Measurements from ENCODE around the gene SIRT2. TPM values are rescaled to one million over a fixed set of nuclear protein-coding genes. Genes with fewer than 3 reads are reported as not detected.

SIRT2 gene
- polyA plus RNA-seq, 3 donors, result 57.5 to 65.9 (median 64.3) TPM

GRCh38 chr19:38912600-38913514 is 13.4 kb upstream of the SIRT2 start:
- Histone ChIP-seq H3K4me1 (ENCODE audit: control insufficient read depth in 1 of 2, insufficient read depth in 2 of 2, low read length in 2 of 2) (no peaks in the 10 kb centered on the region), H3K9me3 (replicated peaks in 1 of 2; ENCODE audit: control insufficient read depth in 1 of 2, insufficient read depth in 1 of 2, low read length in 2 of 2) (no peaks in the 10 kb centered on the region), H3K4me2 (replicated peaks; ENCODE audit: extremely low read depth, low read length, poor library complexity, severe bottlenecking) (no peak overlapping the region), H3K27me3 (ENCODE audit: control insufficient read depth in 2 of 2, insufficient read depth in 2 of 2, low read length in 2 of 2) (no peaks in the 10 kb centered on the region), H3K4me3 (replicated peaks in 1 of 3; ENCODE audit: low read depth in 2 of 3, low read length in 3 of 3) (no peak overlapping the region), H3K79me2 (ENCODE audit: insufficient read depth, low read length) (no peaks in the 10 kb centered on the region), H4K20me1 (ENCODE audit: insufficient read depth, low read length) (no peaks in the 10 kb centered on the region), H2AFZ (ENCODE audit: insufficient read depth, low read depth, low read length, poor library complexity, severe bottlenecking) (no peak overlapping the region), H3K9ac (ENCODE audit: insufficient read depth, low read length, poor library complexity, severe bottlenecking) (no peak overlapping the region), H3K27ac (ENCODE audit: low read depth in 1 of 2, low read length in 2 of 2) (no peak overlapping the region), H3K36me3 (replicated peaks in 1 of 2; ENCODE audit: control insufficient read depth in 1 of 2, insufficient read depth in 2 of 2, low read length in 2 of 2) (peaks cover 8 to 11% of the 10 kb centered on the region in 2 donors)
- no peak overlapping the region for H3K4me3 Mint-ChIP-seq
- DNase-seq, result no peak
- H3K9me3 Mint-ChIP-seq, result peaks cover 0 to 3% (median 0%) of the 10 kb centered on the region in 7 donors
- WGBS (ENCODE audit: insufficient coverage), result 60% methylated on average over 10 of the region's 12 CpGs
- no peak for TF ChIP-seq CTCF (IDR thresholded peaks at IDR 0.05)
- H3K36me3 Mint-ChIP-seq, result peaks cover 12 to 24% of the 10 kb centered on the region in 2 donors
- peak overlapping the region in 1 of 7 donors; percentile 49 for H3K27ac Mint-ChIP-seq
- peaks cover 3% of the 10 kb centered on the region for H3K4me1 Mint-ChIP-seq
- H3K27me3 Mint-ChIP-seq (ENCODE audit: low read depth in 3 of 3), result peaks cover 0 to 6% (median 2%) of the 10 kb centered on the region in 3 donors
- intact Hi-C loops (cut with micrococcal nuclease), result no loop called here

- no peak for DNase-seq
- 83% methylated on average over 13 of the region's 16 CpGs for WGBS (ENCODE audit: insufficient coverage)
- no peak overlapping the region for H2AFZ ChIP-seq (ENCODE audit: insufficient read depth, low read depth, low read length, poor library complexity, severe bottlenecking)
- H3K4me2 ChIP-seq (replicated peaks; ENCODE audit: extremely low read depth, low read length, poor library complexity, severe bottlenecking), result no peak overlapping the region
- no peaks in the 10 kb centered on the region for H3K27me3 ChIP-seq (ENCODE audit: control insufficient read depth in 2 of 2, insufficient read depth in 2 of 2, low read length in 2 of 2)
- no peaks in the 10 kb centered on the region for H3K9me3 ChIP-seq (replicated peaks in 1 of 2; ENCODE audit: control insufficient read depth in 1 of 2, insufficient read depth in 1 of 2, low read length in 2 of 2)
- peaks cover 0 to 6% (median 0%) of the 10 kb centered on the region in 3 donors for H3K27me3 Mint-ChIP-seq (ENCODE audit: low read depth in 3 of 3)
- peaks cover 3% of the 10 kb centered on the region for H3K4me1 Mint-ChIP-seq
- H3K4me3 Mint-ChIP-seq, result no peak overlapping the region
- no peaks in the 10 kb centered on the region for H3K79me2 ChIP-seq (ENCODE audit: insufficient read depth, low read length)
- intact Hi-C loops (cut with micrococcal nuclease), result no loop called here
- no peaks in the 10 kb centered on the region for H3K4me1 ChIP-seq (ENCODE audit: control insufficient read depth in 1 of 2, insufficient read depth in 2 of 2, low read length in 2 of 2)
- H3K36me3 ChIP-seq (replicated peaks in 1 of 2; ENCODE audit: control insufficient read depth in 1 of 2, insufficient read depth in 2 of 2, low read length in 2 of 2), result peaks cover 21 to 24% of the 10 kb centered on the region in 2 donors
- no peak overlapping the region for H3K4me3 ChIP-seq (replicated peaks in 1 of 3; ENCODE audit: low read depth in 2 of 3, low read length in 3 of 3)
- peaks cover 25 to 38% of the 10 kb centered on the region in 2 donors for H3K36me3 Mint-ChIP-seq
- H3K27ac Mint-ChIP-seq, result no peak overlapping the region
- no peak for TF ChIP-seq CTCF (IDR thresholded peaks at IDR 0.05)
- peaks cover 0 to 5% (median 0%) of the 10 kb centered on the region in 7 donors for H3K9me3 Mint-ChIP-seq
- H3K9ac ChIP-seq (ENCODE audit: insufficient read depth, low read length, poor library complexity, severe bottlenecking), result no peak overlapping the region
- H3K27ac ChIP-seq (ENCODE audit: low read depth in 1 of 2, low read length in 2 of 2), result no peak overlapping the region
- no peaks in the 10 kb centered on the region for H4K20me1 ChIP-seq (ENCODE audit: insufficient read depth, low read length)
Observed at GRCh38 chr19:38911388-38912001, 12.1 kb upstream of the SIRT2 start.
